Measurements from ENCODE around the gene GGT1. TPM values are rescaled to one million over a fixed set of nuclear protein-coding genes. Genes with fewer than 3 reads are reported as not detected.

The GGT1 gene
- total and polyA plus RNA-seq, 2 experiments from 2014 or later = 6.6 to 7.4 TPM

GRCh38 chr22:24555165-24556039, 47.6 kb upstream of the GGT1 start, which contains the start of gene SNRPD3 (continued):
- TF ChIP-seq CREB1 (CRISPR knock-in tag; IDR thresholded peaks at IDR 0.05; ENCODE audit: low read depth) = peak; percentile 72
- TF ChIP-seq STAT1 (IDR thresholded peaks at IDR 0.05; ENCODE audit: unreplicated experiment) = no peak
- peak; percentile 4; the same call in 1 of the 2 replicates for TF ChIP-seq POLR2AphosphoS5 (IDR thresholded peaks at IDR 0.05; ENCODE audit: low read depth)

GRCh38 chr22:24559471-24559870, 43.5 kb upstream of the GGT1 start:
- Mint-ChIP-seq H3K27ac (no peak overlapping the region), H3K36me3 (ENCODE audit: low read depth) (peaks cover 66% of the 10 kb centered on the region), H3K4me1 (peaks cover 11% of the 10 kb centered on the region), H3K9me3 (peaks cover 2% of the 10 kb centered on the region; the same call in 1 of the 3 replicates), H3K4me3 (no peak overlapping the region), H3K27me3 (ENCODE audit: insufficient read depth, low read depth, poor library complexity) (peaks cover 6% of the 10 kb centered on the region)
- Histone ChIP-seq H3K9me2 (ENCODE audit: insufficient read depth) (no peaks in the 10 kb centered on the region), H3F3A (replicated peaks; ENCODE audit: low read depth) (peaks cover 5% of the 10 kb centered on the region; the same call in 1 of the 2 replicates), H3K27me3 (ENCODE audit: insufficient read depth) (no peaks in the 10 kb centered on the region), H3K36me3 (ENCODE audit: insufficient read depth) (peaks cover 37% of the 10 kb centered on the region), H3K4me1 (ENCODE audit: insufficient read depth) (peaks cover 9% of the 10 kb centered on the region; the same call in 1 of the 2 replicates), H3K4me2 (no peak overlapping the region), H3K4me3 (no peak overlapping the region), H3K27ac (ENCODE audit: low read depth) (no peak overlapping the region), H3K79me2 (replicated peaks; ENCODE audit: insufficient read depth) (peaks cover 90% of the 10 kb centered on the region), H2AFZ (no peak overlapping the region), H4K20me1 (replicated peaks; ENCODE audit: insufficient read depth) (peaks cover 63% of the 10 kb centered on the region)
- ATAC-seq (no peak), DNase-seq (ENCODE audit: low spot score) (no peak)
- TF ChIP-seq JUNB (IDR thresholded peaks at IDR 0.05; ENCODE audit: unreplicated experiment) (no peak), ZNF114 (CRISPR knock-in tag; IDR thresholded peaks at IDR 0.05) (no peak), ETS1 (IDR thresholded peaks at IDR 0.05) (no peak), ZNF331 (CRISPR knock-in tag; IDR thresholded peaks at IDR 0.05; ENCODE audit: low read depth) (no peak), REST (IDR thresholded peaks at IDR 0.05; ENCODE audit: unreplicated experiment) (no peak), CTCF (conservative IDR thresholded peaks at IDR 0.05; ENCODE audit: low read depth in 2 of 2) (no peak), POLR2AphosphoS5 (IDR thresholded peaks at IDR 0.05; ENCODE audit: low read depth) (no peak), CREB1 (CRISPR knock-in tag; IDR thresholded peaks at IDR 0.05; ENCODE audit: low read depth) (no peak), NANOG (IDR thresholded peaks at IDR 0.05; ENCODE audit: borderline replicate concordance) (no peak), EZH2 (IDR thresholded peaks at IDR 0.05; ENCODE audit: low read depth, unreplicated experiment) (no peak)
